Parathyroid adenoma (tissue), 2 donors: ENCODE results near the gene MSI2.

Source experiments
- H2AFZ ChIP-seq: fragments of 300-600 bp; sonication (generic); one replicate; pipeline ENCODE4 v1.7.0; 2017; ENCODE audit warnings: antibody characterized with exemption, mild to moderate bottlenecking
- H3K27ac ChIP-seq: fragments of 300-600 bp; sonication (generic); one replicate; pipeline ENCODE4 v1.7.0; 2017
- H3K27me3 ChIP-seq: fragments of 300-600 bp; sonication (generic); one replicate; pipeline ENCODE4 v1.7.0; 2017; ENCODE audit warnings: low read length; ENCODE audit not compliant: control insufficient read depth, insufficient read depth
- H3K36me3 ChIP-seq: fragments of 300-600 bp; sonication (generic); one replicate; pipeline ENCODE4 v1.7.0; 2017; ENCODE audit warnings: low read length; ENCODE audit not compliant: control insufficient read depth, insufficient read depth
- H3K4me1 ChIP-seq: fragments of 300-600 bp; sonication (generic); one replicate; pipeline ENCODE4 v1.7.0; 2017; ENCODE audit warnings: control low read depth
- H3K4me2 ChIP-seq: fragments of 300-600 bp; sonication (generic); one replicate; pipeline ENCODE4 v1.7.0; 2017; ENCODE audit warnings: low read length
- H3K4me3 ChIP-seq: fragments of 300-600 bp; sonication (generic); one replicate; pipeline ENCODE4 v1.7.0; 2017; ENCODE audit warnings: low read depth, low read length
- H3K79me2 ChIP-seq: fragments of 300-600 bp; sonication (generic); one replicate; pipeline ENCODE4 v1.7.0; 2017; ENCODE audit warnings: control low read depth
- H3K9ac ChIP-seq: fragments of 300-600 bp; sonication (generic); one replicate; pipeline ENCODE4 v1.7.0; 2017; ENCODE audit warnings: mild to moderate bottlenecking
- H3K9me3 ChIP-seq: fragments of 300-600 bp; sonication (generic); one replicate; pipeline ENCODE4 v1.7.0; 2017; ENCODE audit warnings: low read length; ENCODE audit not compliant: control insufficient read depth
- TF ChIP-seq, protein P1 (sequence below): fragments of 300-600 bp; sonication (generic); IDR thresholded peaks from one replicate; pipeline ENCODE4 v1.7.0; 2017; ENCODE audit warnings: antibody characterized with exemption, mild to moderate bottlenecking
- donor health status: primary hyperparathyroidism.

MSI2 gene

DNA sequence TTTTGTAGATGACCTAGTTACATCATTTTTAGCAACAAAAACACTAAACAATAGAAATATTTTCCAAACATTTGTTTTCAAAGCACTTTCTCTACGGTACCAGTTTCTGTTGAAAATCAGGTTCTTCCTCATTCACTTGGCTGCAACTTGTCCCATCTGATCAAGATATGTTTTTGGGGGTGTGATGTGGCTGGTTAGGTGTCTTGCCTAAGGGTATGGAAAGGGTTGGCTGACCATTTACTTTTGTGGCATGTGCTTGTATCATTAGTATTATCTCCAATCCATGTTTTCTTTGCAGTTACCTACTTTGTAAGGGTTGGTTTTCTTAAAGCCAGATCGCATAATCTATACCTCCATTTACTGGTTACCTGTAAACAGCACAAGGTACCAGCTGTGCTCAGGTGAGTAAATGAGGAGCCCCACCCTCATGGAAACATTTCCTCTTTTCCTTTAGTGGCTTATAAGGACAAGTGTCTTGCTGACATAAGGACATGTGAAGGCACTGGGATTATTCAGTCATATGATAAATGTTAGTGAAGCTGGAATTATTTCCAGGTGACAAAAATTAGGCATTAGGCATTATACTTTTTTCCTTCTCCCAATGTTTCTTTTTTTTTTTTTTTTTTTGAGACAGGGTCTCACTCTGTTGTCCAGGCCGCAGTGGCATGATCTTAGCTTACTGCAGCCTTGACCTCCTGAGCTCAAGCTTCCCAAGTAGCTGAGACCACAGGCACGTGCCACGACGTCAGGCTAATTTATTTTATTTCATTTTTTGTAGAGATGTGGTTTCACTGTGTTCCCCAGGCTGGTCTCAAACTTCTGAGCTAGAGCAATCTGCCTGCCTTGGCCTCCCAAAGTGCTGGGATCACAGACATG is 326.8 kb downstream of the MSI2 start:
- Histone ChIP-seq H3K79me2 (peaks cover 34% of the 10 kb centered on the region), H3K27ac (no peak overlapping the region), H3K4me2 (no peak overlapping the region), H3K9me3 (no peaks in the 10 kb centered on the region), H2AFZ (no peak overlapping the region), H3K36me3 (no peaks in the 10 kb centered on the region), H3K4me1 (peaks cover 31% of the 10 kb centered on the region), H3K9ac (no peak overlapping the region), H3K27me3 (no peaks in the 10 kb centered on the region), H3K4me3 (no peak overlapping the region)
- TF ChIP-seq, protein P1, sequence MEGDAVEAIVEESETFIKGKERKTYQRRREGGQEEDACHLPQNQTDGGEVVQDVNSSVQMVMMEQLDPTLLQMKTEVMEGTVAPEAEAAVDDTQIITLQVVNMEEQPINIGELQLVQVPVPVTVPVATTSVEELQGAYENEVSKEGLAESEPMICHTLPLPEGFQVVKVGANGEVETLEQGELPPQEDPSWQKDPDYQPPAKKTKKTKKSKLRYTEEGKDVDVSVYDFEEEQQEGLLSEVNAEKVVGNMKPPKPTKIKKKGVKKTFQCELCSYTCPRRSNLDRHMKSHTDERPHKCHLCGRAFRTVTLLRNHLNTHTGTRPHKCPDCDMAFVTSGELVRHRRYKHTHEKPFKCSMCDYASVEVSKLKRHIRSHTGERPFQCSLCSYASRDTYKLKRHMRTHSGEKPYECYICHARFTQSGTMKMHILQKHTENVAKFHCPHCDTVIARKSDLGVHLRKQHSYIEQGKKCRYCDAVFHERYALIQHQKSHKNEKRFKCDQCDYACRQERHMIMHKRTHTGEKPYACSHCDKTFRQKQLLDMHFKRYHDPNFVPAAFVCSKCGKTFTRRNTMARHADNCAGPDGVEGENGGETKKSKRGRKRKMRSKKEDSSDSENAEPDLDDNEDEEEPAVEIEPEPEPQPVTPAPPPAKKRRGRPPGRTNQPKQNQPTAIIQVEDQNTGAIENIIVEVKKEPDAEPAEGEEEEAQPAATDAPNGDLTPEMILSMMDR: no peak

DNA sequence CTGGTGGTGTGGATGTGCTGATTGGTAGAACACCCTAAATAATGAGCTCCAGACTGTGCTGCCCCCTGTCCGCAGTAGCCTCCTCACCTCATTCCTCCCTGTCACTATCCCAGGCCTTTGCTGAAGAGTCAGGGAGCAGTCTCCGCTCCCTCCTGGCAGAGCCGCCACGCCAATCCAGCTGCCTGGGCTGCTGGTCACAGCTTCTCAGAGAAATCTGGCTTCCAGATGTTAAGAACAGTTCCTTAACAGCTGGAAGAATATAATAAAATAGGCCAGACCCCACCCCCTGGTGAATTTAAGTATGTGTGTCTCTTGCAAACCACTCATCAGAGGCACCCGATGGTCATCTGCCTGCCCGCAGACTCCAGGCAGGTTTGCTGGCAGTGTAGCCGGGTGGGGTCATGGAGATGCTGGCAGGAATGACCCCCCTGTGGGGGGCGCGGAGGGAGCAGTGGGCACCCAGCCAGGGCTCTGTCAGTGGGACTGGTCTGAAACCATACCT is 327.8 kb downstream of the MSI2 start:
- TF ChIP-seq, protein P1: no peak
- no peak overlapping the region for H3K9ac ChIP-seq
- H3K27ac ChIP-seq: no peak overlapping the region
- no peaks in the 10 kb centered on the region for H3K9me3 ChIP-seq
- H3K4me1 ChIP-seq: peaks cover 32% of the 10 kb centered on the region
- peaks cover 33% of the 10 kb centered on the region for H3K79me2 ChIP-seq
- H3K27me3 ChIP-seq: no peaks in the 10 kb centered on the region
- no peak overlapping the region for H2AFZ ChIP-seq
- no peak overlapping the region for H3K4me3 ChIP-seq
- no peak overlapping the region for H3K4me2 ChIP-seq
- H3K36me3 ChIP-seq: no peaks in the 10 kb centered on the region

DNA sequence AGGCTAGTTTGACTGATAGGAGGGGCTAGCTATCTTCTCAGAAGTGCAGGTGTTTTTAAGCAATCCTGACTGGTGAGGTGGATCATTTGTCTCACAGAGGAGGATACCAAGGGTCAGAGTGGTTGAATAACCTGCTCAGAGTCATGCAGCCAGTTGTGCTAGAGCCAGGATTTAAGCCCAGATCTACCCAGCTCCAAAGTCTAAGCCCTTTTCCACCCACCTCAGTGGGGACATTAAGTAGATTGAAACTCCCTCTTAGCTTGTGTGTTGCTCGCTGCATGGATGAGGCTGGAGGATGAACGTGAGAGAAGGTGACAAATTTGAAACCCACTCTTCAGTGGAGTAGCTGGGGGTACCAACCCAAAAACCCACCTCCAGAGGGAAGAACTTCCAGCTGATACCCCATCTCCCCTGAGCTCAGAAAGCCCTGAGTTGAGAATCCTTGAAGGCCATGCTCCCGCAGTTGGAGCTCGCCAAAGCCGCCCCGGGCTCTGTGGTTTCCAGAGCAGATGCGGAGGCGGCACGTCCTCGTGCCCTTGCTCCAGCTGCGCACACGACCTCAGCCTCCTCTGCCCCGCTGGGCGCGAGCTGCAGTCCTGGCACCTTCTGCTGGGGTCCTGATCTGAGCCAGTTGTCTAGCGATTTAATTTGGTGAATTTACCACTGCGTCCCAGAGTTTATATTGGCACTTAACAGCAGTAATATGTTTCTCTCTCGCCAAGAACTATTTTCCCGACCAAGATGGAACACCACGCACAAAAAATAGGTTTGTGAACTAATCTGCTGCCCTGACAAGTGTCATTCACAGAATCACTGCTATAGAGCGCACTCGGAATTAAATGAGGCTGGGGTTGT is 329.2 kb downstream of the MSI2 start:
- Histone ChIP-seq H3K27me3 (no peaks in the 10 kb centered on the region), H3K36me3 (no peaks in the 10 kb centered on the region), H3K27ac (no peak overlapping the region), H3K9ac (no peak overlapping the region), H3K4me2 (no peak overlapping the region), H3K4me1 (peaks cover 44% of the 10 kb centered on the region), H3K9me3 (no peaks in the 10 kb centered on the region), H2AFZ (no peak overlapping the region), H3K79me2 (peaks cover 34% of the 10 kb centered on the region), H3K4me3 (no peak overlapping the region)
- TF ChIP-seq, protein P1: no peak

DNA sequence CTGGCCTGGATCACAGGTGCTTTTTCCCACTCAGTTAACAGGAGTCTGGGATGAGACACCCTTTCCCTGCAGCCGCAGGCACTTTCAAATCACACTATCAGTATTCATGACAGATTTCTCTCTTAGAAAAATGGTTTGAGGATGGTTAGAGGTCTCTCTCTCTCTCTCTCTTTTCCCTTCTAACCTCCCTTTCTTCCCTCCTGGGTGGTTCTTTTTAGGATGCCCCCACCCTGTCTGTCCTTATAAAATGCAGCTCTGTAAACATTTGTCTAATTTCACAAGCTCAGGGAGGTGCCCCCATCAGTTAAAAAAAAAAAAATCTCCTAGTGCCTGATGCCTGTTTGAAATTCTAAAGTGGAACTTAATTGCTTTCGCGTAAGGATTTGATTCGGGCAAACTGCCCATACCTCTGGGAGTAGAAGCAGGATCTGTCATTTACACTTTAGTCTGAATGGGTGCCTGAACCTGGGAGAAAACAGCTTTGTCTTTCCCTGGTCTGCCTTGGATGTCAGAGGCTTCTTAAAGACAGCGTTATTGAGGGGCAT is 329.9 kb downstream of the MSI2 start:
- TF ChIP-seq, protein P1: no peak
- H3K9ac ChIP-seq: no peak overlapping the region
- H3K27ac ChIP-seq: no peak overlapping the region

More for the DNA sequence above, 329.9 kb downstream of the MSI2 start:
- H3K27me3 ChIP-seq: no peaks in the 10 kb centered on the region
- H2AFZ ChIP-seq: no peak overlapping the region
- peaks cover 31% of the 10 kb centered on the region for H3K79me2 ChIP-seq
- no peaks in the 10 kb centered on the region for H3K36me3 ChIP-seq
- H3K4me2 ChIP-seq: no peak overlapping the region
- H3K4me3 ChIP-seq: no peak overlapping the region
- no peaks in the 10 kb centered on the region for H3K9me3 ChIP-seq
- peaks cover 44% of the 10 kb centered on the region for H3K4me1 ChIP-seq
